ENCODE data around the gene ST8SIA2. TPM values are rescaled to one million over a fixed set of nuclear protein-coding genes. Genes with fewer than 3 reads are reported as not detected.

Gene ST8SIA2
- total RNA-seq, 2 donors from 2014 or later = 0.73 to 2.3 TPM

DNA sequence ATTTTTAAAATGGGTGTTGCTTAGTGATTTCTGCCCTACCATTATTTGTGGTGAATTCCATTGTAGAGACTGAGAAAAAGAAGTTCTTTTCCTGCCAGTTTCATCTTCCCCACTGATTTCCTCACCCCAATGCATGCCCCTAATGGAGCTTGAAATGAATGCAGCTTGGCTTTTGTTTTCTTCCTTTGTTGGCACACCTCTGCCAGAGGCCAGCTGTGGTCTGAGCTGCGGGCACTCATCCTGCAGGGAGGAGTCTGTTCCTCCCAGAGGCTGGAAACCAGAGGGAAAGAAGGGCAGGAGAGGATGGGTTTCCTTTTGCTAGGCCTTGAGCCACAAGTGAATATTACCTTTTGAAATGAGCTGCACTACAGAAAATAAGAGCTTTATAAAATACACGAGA is 9.3 kb upstream of the ST8SIA2 start:
- WGBS = 71% methylated on average over 2 of the region's 2 CpGs
- intact Hi-C loops (cut with DNase I) = no loop called here
- TF ChIP-seq POLR2A (IDR thresholded peaks at IDR 0.05) = no peak
- no peak for TF ChIP-seq POLR2AphosphoS5 (IDR thresholded peaks at IDR 0.05)
- TF ChIP-seq, protein P1, sequence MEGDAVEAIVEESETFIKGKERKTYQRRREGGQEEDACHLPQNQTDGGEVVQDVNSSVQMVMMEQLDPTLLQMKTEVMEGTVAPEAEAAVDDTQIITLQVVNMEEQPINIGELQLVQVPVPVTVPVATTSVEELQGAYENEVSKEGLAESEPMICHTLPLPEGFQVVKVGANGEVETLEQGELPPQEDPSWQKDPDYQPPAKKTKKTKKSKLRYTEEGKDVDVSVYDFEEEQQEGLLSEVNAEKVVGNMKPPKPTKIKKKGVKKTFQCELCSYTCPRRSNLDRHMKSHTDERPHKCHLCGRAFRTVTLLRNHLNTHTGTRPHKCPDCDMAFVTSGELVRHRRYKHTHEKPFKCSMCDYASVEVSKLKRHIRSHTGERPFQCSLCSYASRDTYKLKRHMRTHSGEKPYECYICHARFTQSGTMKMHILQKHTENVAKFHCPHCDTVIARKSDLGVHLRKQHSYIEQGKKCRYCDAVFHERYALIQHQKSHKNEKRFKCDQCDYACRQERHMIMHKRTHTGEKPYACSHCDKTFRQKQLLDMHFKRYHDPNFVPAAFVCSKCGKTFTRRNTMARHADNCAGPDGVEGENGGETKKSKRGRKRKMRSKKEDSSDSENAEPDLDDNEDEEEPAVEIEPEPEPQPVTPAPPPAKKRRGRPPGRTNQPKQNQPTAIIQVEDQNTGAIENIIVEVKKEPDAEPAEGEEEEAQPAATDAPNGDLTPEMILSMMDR (IDR thresholded peaks at IDR 0.05) = no peak
- peaks cover 3% of the 10 kb centered on the region for H3K27me3 ChIP-seq (replicated peaks; ENCODE audit: insufficient read depth)
- DNase-seq (ENCODE audit: low spot score) = no peak
- H3K4me3 ChIP-seq = no peak overlapping the region
- no peaks in the 10 kb centered on the region for H3K4me1 ChIP-seq (replicated peaks)
- no peaks in the 10 kb centered on the region for H3K9me3 ChIP-seq
- H3K27ac ChIP-seq = no peak overlapping the region
- H3K36me3 ChIP-seq = no peaks in the 10 kb centered on the region

- Histone ChIP-seq H3K36me3 (no peaks in the 10 kb centered on the region), H3K4me3 (no peak overlapping the region), H3K9me3 (no peaks in the 10 kb centered on the region), H3K27ac (no peak overlapping the region), H3K27me3 (replicated peaks; ENCODE audit: insufficient read depth) (peaks cover 3% of the 10 kb centered on the region), H3K4me1 (replicated peaks) (no peaks in the 10 kb centered on the region)
- WGBS = 76% methylated on average over 2 of the region's 2 CpGs
- TF ChIP-seq POLR2A (IDR thresholded peaks at IDR 0.05) (no peak), POLR2AphosphoS5 (IDR thresholded peaks at IDR 0.05) (no peak)
- TF ChIP-seq, protein P1 (IDR thresholded peaks at IDR 0.05) = no peak
- no peak for DNase-seq (ENCODE audit: low spot score)
- intact Hi-C loops (cut with DNase I) = no loop called here
Observed at GRCh38 chr15:92385096-92385495, 8.6 kb upstream of the ST8SIA2 start.

DNA sequence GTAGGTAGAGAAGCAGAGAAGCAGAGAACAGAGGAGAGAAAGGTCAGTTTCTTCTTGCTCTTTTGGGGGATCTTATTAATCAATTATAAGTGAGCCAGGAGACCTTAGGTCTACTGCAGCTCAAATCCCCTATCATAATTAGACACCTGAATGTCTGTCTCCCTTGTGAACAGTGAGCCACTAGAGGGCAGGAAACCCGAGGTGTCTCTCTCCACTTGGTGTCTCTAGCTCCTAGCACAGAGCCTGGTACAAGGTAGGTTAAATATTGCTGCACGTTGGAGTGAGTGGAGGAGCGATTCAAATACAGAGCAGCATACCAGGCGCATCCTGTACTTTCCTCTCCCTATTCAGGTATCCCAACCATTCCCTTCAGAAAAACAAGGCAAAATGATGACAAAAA is 2.0 kb upstream of the ST8SIA2 start:
- WGBS = 32% methylated on average over 4 of the region's 4 CpGs
- no peaks in the 10 kb centered on the region for H3K36me3 ChIP-seq
- no peaks in the 10 kb centered on the region for H3K4me1 ChIP-seq (replicated peaks)
- H3K4me3 ChIP-seq = no peak overlapping the region
- intact Hi-C loops (cut with DNase I) = no loop called here
- DNase-seq (ENCODE audit: low spot score) = no peak
- no peak overlapping the region for H3K27ac ChIP-seq
- TF ChIP-seq, protein P1 (IDR thresholded peaks at IDR 0.05) = no peak
- TF ChIP-seq POLR2A (IDR thresholded peaks at IDR 0.05) (no peak), POLR2AphosphoS5 (IDR thresholded peaks at IDR 0.05) (no peak)
- H3K27me3 ChIP-seq (replicated peaks; ENCODE audit: insufficient read depth) = peaks cover 10% of the 10 kb centered on the region
- no peaks in the 10 kb centered on the region for H3K9me3 ChIP-seq

DNA sequence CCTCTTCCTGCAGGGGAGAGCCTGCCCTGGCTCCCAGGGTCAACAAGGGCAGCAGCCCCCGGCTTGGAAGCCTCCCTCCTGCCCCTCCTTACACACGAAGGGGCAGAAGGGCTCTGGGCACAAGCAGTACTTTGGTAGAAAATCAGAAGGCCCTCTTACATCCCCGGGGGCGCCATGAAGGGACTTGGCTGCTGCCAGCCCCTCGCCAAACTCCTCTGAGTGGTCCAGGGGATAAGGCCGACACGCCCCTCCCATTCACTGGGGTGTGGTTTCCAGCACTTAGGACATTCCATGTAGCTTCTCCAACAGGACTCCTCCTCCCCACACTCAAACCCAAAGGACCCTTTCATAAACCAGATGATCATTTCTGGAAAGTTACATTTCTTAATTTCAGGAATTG is 1.2 kb upstream of the ST8SIA2 start:
- no peak for DNase-seq (ENCODE audit: low spot score)
- intact Hi-C loops (cut with DNase I) = no loop called here
- H3K9me3 ChIP-seq = no peaks in the 10 kb centered on the region
- no peaks in the 10 kb centered on the region for H3K4me1 ChIP-seq (replicated peaks)
- 16% methylated on average over 7 of the region's 7 CpGs for WGBS
- peaks cover 10% of the 10 kb centered on the region for H3K27me3 ChIP-seq (replicated peaks; ENCODE audit: insufficient read depth)
- TF ChIP-seq POLR2A (IDR thresholded peaks at IDR 0.05) (no peak), POLR2AphosphoS5 (IDR thresholded peaks at IDR 0.05) (no peak)
- TF ChIP-seq, protein P1 (IDR thresholded peaks at IDR 0.05) = no peak
- H3K27ac ChIP-seq = no peak overlapping the region
- no peak overlapping the region for H3K4me3 ChIP-seq
- no peaks in the 10 kb centered on the region for H3K36me3 ChIP-seq

DNA sequence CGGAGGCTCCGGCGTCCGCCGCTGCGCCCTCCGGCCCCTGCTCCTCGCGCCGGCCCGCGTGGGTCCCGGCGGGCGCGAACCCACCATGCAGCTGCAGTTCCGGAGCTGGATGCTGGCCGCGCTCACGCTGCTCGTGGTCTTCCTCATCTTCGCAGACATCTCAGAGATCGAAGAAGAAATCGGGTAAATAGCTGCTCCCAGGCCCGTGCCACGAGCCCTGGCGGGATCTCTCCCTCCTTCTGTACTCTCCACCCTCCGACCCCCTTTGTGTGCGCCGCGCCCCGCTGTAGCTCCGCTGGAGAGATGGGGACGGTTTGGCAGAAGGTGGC is 263 bp downstream of the ST8SIA2 start:
- DNase-seq (ENCODE audit: low spot score) = no peak
- WGBS = 0% methylated on average over 17 of the region's 34 CpGs
- Histone ChIP-seq H3K9me3 (no peaks in the 10 kb centered on the region), H3K4me1 (replicated peaks) (no peaks in the 10 kb centered on the region), H3K36me3 (no peaks in the 10 kb centered on the region), H3K4me3 (peak overlapping the region; percentile 15 to 26), H3K27ac (no peak overlapping the region), H3K27me3 (replicated peaks; ENCODE audit: insufficient read depth) (peaks cover 10% of the 10 kb centered on the region)
- TF ChIP-seq POLR2A (IDR thresholded peaks at IDR 0.05) = no peak
- TF ChIP-seq POLR2AphosphoS5 (IDR thresholded peaks at IDR 0.05) = no peak
- TF ChIP-seq, protein P1 (IDR thresholded peaks at IDR 0.05) = no peak
- intact Hi-C loops (cut with DNase I) = no loop called here
